EL (cell line): Measurements from ENCODE around the gene DNAJA4.
"Not testable (repeated sequence)": the region's sequence is repeated elsewhere in the genome, so short reads cannot be mapped to it uniquely, and the experiment has no call there.

Source experiments
- DNase-seq: peaks from one replicate; pipeline ENCODE4 v3.0.0-alpha.2; 2016

DNAJA4 gene

GRCh38 chr15:78244893-78245292 is 19.5 kb upstream of the DNAJA4 start:
- DNase-seq = no peak

DNA sequence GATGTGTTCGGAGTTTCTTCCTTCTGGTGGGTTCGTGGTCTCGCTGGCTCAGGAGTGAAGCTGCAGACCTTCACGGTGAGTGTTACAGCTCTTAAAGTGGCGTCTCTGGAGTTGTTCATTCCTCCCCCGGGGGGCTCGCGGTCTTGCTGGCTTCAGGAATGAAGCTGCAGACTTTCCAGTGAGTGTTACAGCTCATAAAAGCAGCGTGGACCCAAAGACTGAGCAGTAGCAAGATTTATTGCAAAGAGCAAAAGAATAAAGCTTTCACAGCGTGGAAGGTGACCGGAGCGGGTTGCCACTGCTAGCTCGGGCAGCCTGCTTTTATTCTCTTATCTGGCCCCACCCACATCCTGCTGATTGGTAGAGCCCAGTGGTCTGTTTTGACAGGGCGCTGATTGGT is 19.0 kb upstream of the DNAJA4 start:
- not testable (repeated sequence) for DNase-seq

DNA sequence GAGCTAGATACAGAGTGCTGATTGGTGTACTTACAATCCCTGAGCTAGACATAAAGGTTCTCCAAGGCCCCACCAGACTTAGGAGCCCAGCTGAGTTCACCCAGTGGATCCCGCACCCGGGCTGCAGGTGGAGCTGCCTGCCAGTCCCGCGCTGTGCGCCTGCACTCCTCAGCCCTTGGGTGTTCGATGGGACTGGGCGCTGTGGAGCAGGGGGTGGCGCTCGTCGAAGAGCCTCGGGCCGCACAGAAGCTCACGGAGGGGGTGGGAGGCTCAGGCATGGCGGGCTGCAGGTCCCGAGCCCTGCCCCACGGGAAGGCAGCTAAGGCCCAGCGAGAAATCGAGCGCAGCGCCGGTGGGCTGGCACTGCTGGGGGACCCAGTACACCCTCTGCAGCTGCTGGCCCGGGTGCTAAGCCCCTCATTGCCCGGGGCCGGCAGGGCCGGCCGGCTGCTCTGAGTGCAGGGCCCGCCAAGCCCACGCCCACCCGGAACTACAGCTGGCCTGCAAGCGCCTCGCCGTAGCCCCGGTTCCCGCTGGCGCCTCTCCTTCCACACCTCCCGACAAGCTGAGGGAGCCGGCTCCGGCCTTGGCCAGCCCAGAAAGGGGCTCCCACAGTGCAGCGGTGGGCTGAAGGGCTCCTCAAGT is 18.3 kb upstream of the DNAJA4 start:
- DNase-seq = not testable (repeated sequence)

GRCh38 chr15:78247911-78248310 is 16.5 kb upstream of the DNAJA4 start:
- no peak for DNase-seq

GRCh38 chr15:78249131-78249530 is 15.2 kb upstream of the DNAJA4 start:
- DNase-seq = no peak

GRCh38 chr15:78251136-78251535 is 13.2 kb upstream of the DNAJA4 start:
- no peak for DNase-seq

GRCh38 chr15:78255421-78256043 is 8.8 kb upstream of the DNAJA4 start:
- DNase-seq = no peak

- DNase-seq = no peak
Measured at GRCh38 chr15:78256044-78256437, 8.3 kb upstream of the DNAJA4 start.

- DNase-seq = no peak
Measured at GRCh38 chr15:78257681-78258080, 6.7 kb upstream of the DNAJA4 start.

- DNase-seq = no peak
Measured at GRCh38 chr15:78259232-78259631, 5.1 kb upstream of the DNAJA4 start.

DNA sequence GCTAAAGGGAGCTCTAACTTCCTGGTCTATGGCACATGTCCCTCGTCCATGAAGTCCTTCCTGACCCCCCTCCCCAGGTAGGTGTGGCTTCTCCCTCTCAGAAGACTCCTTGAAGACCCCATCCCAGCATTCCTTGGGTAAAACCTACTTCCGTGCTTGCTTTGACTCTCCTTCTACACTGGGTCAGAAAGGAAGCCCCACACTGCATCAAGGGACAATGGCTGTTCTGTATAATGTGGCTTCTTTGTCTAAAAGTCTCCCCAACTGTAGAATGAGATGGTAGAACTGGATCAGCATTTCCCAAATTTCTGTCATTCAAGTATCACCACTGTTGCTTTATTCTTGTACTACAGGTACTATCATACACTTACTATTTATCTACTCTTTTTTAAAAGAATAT is 3.9 kb upstream of the DNAJA4 start:
- DNase-seq = no peak

DNA sequence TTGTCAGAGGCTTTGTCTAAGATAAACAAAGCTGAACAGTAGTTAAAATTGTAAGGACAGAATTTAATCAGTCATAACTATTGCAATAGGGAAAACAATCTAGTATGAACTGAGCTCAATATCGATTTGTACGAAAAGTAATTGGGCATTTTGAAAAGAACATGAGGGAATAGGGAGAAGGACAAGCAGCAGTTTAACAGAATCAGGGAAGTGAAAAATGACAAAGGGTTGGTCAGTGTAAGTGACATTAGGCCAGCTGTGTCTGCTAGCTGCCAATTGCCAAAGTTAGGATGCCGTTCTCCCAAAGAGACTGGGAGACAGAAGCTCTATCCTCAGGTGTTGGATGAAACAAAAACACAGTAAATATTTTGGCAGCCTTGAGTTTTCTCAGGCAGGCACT is 3.3 kb upstream of the DNAJA4 start:
- DNase-seq = no peak

DNA sequence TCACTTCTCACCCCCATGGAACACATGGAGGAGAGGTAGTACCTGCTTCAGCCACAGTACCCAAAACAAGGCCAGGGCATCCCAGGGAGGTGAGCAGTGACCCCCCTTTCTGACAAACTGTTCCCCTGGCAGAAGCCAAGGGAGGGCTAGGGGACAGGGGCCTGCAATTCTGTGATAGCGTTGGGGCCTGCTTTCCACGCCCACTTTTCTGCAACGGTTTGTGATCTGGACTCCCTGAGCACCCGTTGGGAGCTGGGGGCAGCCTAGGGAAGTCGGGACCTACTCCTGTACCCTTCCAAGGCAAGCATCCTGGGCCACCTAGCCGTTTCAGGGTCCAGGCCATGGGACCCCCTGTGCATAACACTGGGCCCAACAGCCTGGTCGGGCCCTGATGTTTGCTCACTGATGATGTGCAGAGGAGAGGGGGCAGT is 996 bp upstream of the DNAJA4 start:
- DNase-seq = no peak

- no peak for DNase-seq
Measured at GRCh38 chr15:78263907-78264303, 457 bp upstream of the DNAJA4 start.

GRCh38 chr15:78265137-78265460 is 737 bp downstream of the DNAJA4 start:
- DNase-seq = no peak

DNA sequence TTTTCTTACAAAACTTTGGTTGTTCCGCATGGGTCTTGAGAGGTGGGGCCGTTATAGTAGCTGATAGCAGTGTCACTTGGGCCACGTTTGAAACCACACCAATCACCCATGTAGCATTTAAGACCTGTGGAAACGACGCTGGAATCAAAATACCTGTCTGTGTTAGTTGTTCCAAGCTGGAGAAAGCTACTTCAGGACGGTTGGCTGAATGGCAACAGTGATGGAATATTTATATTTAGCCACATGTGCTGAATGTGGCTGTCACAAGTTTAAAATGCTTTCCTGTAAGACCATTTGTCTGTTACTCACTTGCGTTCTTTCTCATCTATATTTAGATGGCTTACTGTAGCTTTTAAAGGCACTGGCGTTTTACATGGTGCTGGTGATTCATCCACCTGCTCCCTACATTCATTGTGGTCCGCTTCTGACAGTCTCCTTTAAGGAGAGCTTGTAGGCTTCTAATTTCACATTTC is 1.4 kb downstream of the DNAJA4 start:
- peak; percentile 39 for DNase-seq

DNA sequence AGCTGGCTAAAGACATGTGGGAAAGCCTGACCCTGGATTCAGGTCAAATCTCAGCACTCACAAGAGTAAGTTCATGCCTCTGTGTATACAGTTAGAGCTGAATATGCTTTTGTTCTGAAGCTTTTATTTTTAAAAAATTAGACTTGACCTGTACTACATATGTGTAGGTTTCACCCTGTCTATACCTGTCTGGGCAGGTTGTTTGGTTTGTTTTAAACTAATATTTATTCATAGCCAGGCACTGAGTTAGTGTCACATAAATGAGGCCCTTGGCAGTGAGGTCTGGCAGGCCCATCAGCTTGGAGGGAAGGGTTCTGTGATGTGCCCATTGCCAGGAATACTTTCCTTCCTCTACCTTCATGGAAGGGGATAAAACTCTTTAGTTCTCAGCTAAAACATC is 1.9 kb downstream of the DNAJA4 start:
- no peak for DNase-seq

- no peak for DNase-seq
Measured at GRCh38 chr15:78266806-78267205, 2.4 kb downstream of the DNAJA4 start.

DNA sequence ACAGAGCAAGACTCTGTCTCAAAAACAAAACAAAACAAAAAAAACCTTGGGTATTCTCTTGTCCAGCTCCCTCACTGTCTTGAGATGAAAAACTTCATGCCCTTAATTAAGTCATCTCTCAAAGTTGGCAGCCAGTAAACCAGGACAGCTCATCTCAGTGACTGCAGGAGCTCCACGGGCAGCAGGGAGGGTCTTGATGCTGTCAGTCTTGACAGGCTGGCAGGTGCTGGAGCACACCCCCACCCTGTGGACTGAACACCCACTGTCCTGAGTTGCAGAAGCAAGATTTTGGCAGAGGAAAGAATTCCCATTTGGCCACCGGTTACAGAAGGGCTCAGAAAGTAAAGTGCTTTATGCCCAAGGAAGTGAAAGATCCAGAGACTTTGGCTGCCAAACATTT is 8.0 kb downstream of the DNAJA4 start:
- DNase-seq = no peak

DNA sequence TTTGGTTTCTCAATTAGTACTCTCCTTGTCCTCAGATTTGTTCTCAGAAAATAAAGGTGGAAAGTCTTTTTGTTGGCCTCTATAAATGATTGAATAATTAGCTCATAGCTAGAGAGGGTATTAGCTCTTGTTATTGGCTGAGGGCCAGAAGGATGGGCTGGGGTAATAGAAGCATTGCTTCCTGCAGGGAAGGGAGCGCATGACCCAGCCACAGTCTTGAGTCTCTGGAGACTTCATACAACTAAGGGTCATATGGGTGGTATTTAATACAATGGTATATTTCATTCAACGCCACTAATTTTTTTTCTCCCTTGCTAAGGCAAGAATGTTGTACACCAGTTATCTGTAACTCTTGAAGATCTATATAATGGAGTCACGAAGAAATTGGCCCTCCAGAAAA is 8.4 kb downstream of the DNAJA4 start:
- DNase-seq = no peak

DNA sequence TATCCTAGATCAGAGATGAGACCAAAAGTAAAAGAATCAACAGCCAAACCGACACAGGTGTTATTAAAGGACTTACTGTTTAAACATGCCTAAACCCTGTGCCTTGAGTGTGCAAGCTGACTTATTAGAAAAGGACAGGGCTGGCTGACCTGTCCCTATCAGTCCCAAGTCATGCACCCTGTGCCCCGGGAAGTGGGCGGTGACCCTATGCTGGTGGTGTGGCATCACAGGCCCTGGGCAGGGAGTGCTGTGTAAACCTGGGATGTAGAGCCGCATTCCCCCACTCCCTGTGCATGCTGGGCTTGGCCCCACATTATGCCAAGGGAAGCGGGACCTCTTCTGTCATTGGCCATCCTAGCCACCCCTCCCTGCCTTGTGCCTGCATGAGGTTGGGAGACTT is 10.6 kb downstream of the DNAJA4 start:
- DNase-seq = no peak

DNA sequence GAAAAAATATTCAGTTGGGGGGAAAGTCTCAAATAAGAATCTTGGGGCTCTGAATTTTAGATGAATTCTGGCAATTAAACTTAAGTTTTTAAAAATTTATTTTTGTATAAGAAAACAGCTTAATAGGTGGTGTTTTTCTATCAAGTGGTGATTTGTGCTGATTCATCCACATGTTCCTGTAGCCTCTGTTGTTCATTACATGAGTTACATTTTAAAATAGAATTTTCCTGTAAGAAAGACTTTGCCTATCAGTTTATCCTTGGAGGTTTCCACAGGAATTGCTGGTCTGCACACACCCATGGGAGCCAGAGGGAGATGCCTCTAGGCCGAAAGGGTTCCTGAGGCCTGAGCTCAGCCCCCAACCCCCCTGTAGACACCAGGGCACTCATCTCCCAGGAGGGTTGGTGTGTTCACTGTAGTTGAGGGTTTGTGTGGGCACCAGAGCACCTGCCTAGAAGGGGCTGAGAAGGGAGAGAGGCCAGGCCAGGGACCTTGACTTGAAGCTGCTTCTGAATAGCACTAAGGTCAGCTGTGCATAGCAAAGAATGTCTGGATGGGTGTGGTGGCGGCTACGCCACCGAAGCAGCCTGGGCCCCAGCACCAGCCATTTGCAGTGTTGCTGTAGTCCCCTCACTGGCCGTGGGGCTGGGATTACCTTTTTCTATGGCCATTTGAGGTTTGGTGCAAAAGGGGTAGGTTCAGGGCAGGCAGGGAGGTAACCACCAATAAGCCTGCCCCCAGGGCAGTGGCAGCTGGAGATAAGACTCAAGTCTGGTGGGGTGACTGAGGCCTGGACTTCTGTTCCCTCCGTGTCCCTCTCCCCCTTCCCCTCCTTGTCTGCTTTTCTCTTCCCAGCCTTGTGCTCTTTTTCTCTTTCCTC is 11.9 kb downstream of the DNAJA4 start:
- no peak for DNase-seq

GRCh38 chr15:78280319-78281072 is 16.1 kb downstream of the DNAJA4 start:
- DNase-seq = peak; percentile 42
